GM23338 (cell line): ENCODE data around the gene KCNQ5. TPM values are rescaled to one million over a fixed set of nuclear protein-coding genes. Genes with fewer than 3 reads are reported as not detected.

ENCODE experiments used
- ATAC-seq: fragments of 200-7000 bp; cut with Tn5 transposase; 3 replicates; pipeline ENCODE4 v1.9.1; 2020
- DNase-seq: peaks from one replicate; pipeline ENCODE4 v3.0.0-alpha.2; 2015; ENCODE audit warnings: low spot score
- H2AFZ ChIP-seq: fragments of 200-600 bp; sonication (generic); 2 replicates; pipeline ENCODE4 v1.8.0; 2016; ENCODE audit warnings: antibody characterized with exemption, mild to moderate bottlenecking, moderate library complexity
- H3F3A ChIP-seq: fragments of 200-600 bp; sonication (generic); replicated peaks from 2 replicates; pipeline ENCODE4 v1.8.0; 2017; ENCODE audit warnings: antibody characterized with exemption, mixed run types, low read depth
- H3K27ac ChIP-seq: fragments of 200-600 bp; sonication (generic); 2 replicates; pipeline ENCODE4 v1.6.1; 2016; ENCODE audit warnings: low read depth
- H3K27me3 ChIP-seq: fragments of 200-600 bp; sonication (generic); 2 replicates; pipeline ENCODE4 v1.8.0; 2016; ENCODE audit warnings: mild to moderate bottlenecking, mixed run types, moderate library complexity; ENCODE audit not compliant: insufficient read depth
- H3K36me3 ChIP-seq: fragments of 200-600 bp; sonication (generic); 2 replicates; pipeline ENCODE4 v1.8.0; 2016; ENCODE audit warnings: mild to moderate bottlenecking; ENCODE audit not compliant: insufficient read depth
- H3K4me1 ChIP-seq: fragments of 200-600 bp; sonication (generic); 2 replicates; pipeline ENCODE4 v1.8.0; 2016; ENCODE audit warnings: mild to moderate bottlenecking, moderate library complexity; ENCODE audit not compliant: insufficient read depth
- H3K4me2 ChIP-seq: fragments of 200-600 bp; sonication (generic); 2 replicates; pipeline ENCODE4 v1.7.1; 2017; ENCODE audit warnings: mixed run types
- H3K4me3 ChIP-seq: fragments of 200-600 bp; sonication (generic); 2 replicates; pipeline ENCODE4 v1.6.1; 2016; ENCODE audit warnings: mixed run types
- H3K79me2 ChIP-seq: fragments of 200-600 bp; sonication (generic); replicated peaks from 2 replicates; pipeline ENCODE4 v1.8.0; 2017; ENCODE audit warnings: mild to moderate bottlenecking; ENCODE audit not compliant: insufficient read depth
- H3K9me2 ChIP-seq: fragments of 200-600 bp; sonication (generic); 2 replicates; pipeline ENCODE4 v1.8.0; 2017; ENCODE audit not compliant: insufficient read depth
- H4K20me1 ChIP-seq: fragments of 200-600 bp; sonication (generic); replicated peaks from 2 replicates; pipeline ENCODE4 v1.8.0; 2017; ENCODE audit warnings: mild to moderate bottlenecking; ENCODE audit not compliant: insufficient read depth
- H3K27ac Mint-ChIP-seq: 2 replicates; pipeline ENCODE4 v1.8.0; 2020; ENCODE audit warnings: inconsistent platforms, mild to moderate bottlenecking, moderate library complexity, mixed read lengths
- H3K27me3 Mint-ChIP-seq: 3 replicates; pipeline ENCODE4 v1.8.0; 2022; ENCODE audit warnings: low read depth, mild to moderate bottlenecking, moderate library complexity, mixed read lengths, inconsistent platforms; ENCODE audit not compliant: insufficient read depth, poor library complexity
- H3K36me3 Mint-ChIP-seq: 3 replicates; pipeline ENCODE4 v1.8.0; 2021; ENCODE audit warnings: low read depth, mild to moderate bottlenecking, inconsistent platforms, moderate library complexity, mixed read lengths
- H3K4me1 Mint-ChIP-seq: 3 replicates; pipeline ENCODE4 v1.8.0; 2020; ENCODE audit warnings: mild to moderate bottlenecking, inconsistent platforms, mixed read lengths
- H3K4me3 Mint-ChIP-seq: 3 replicates; pipeline ENCODE4 v1.8.0; 2021; ENCODE audit warnings: moderate library complexity, mild to moderate bottlenecking, inconsistent platforms, mixed read lengths
- H3K9me3 Mint-ChIP-seq: 3 replicates; pipeline ENCODE4 v1.8.0; 2020; ENCODE audit warnings: moderate library complexity, mild to moderate bottlenecking, inconsistent platforms, mixed read lengths
- CREB1 ChIP-seq: fragments of 250-450 bp; sonication (Bioruptor Pico); IDR thresholded peaks from 2 replicates; pipeline ENCODE4 v1.5.0; 2020; ENCODE audit warnings: low read depth, mild to moderate bottlenecking, moderate library complexity
- ETS1 ChIP-seq: IDR thresholded peaks from 2 replicates; pipeline ENCODE4 v1.6.1; 2016; ENCODE audit warnings: antibody characterized with exemption
- EZH2 ChIP-seq: fragments of 200-600 bp; sonication (generic); IDR thresholded peaks from one replicate; pipeline ENCODE4 v1.8.0; 2017; ENCODE audit warnings: antibody characterized with exemption, mild to moderate bottlenecking, low read depth; ENCODE audit not compliant: unreplicated experiment
- EZH2phosphoT487 ChIP-seq: fragments of 200-600 bp; sonication (generic); IDR thresholded peaks from one replicate; pipeline ENCODE4 v1.8.1; 2018; ENCODE audit warnings: antibody characterized with exemption; ENCODE audit not compliant: unreplicated experiment
- JUNB ChIP-seq: IDR thresholded peaks from one replicate; pipeline ENCODE4 v1.6.1; 2016; ENCODE audit warnings: antibody characterized with exemption; ENCODE audit not compliant: unreplicated experiment
- NANOG ChIP-seq: IDR thresholded peaks from 2 replicates; pipeline ENCODE4 v1.6.1; 2016; ENCODE audit warnings: antibody characterized with exemption, borderline replicate concordance
- POLR2AphosphoS5 ChIP-seq: IDR thresholded peaks from 2 replicates; pipeline ENCODE4 v1.6.1; 2016; ENCODE audit warnings: antibody characterized with exemption, low read depth
- STAT1 ChIP-seq: IDR thresholded peaks from one replicate; pipeline ENCODE4 v1.6.1; 2016; ENCODE audit warnings: antibody characterized with exemption; ENCODE audit not compliant: unreplicated experiment
- ZNF114 ChIP-seq: fragments of 250-450 bp; sonication (Bioruptor Pico); IDR thresholded peaks from 2 replicates; pipeline ENCODE4 v1.5.0; 2020; ENCODE audit warnings: mild to moderate bottlenecking, moderate library complexity
- ZNF331 ChIP-seq: fragments of 250-450 bp; sonication (Bioruptor Pico); IDR thresholded peaks from 2 replicates; pipeline ENCODE4 v1.5.0; 2020; ENCODE audit warnings: low read depth, mild to moderate bottlenecking, moderate library complexity
- polyA plus RNA-seq: library from polyadenylated mRNA; unstranded; fragments of >200 nt; fragmentation: Nextera tagmentation; extraction: Ambion mirVana; gene quantifications from 2 replicates; pipeline ENCODE4 v1.2.1, GENCODE V29; 2016
- total RNA-seq: library from RNA; depleted of rRNA; stranded (reverse); fragments of >200 nt; shearing (Covaris generic); gene quantifications from 2 replicates; pipeline ENCODE4 v1.2.3, GENCODE V29; 2014
- TF ChIP-seq, protein P1 (sequence below): IDR thresholded peaks from one replicate; pipeline ENCODE4 v1.6.1; 2018; ENCODE audit warnings: antibody characterized with exemption; ENCODE audit not compliant: unreplicated experiment
- TF ChIP-seq, protein P2 (sequence below): fragments of 250-450 bp; sonication (Bioruptor Pico); IDR thresholded peaks from 2 replicates; pipeline ENCODE4 v1.5.0; 2020; ENCODE audit warnings: mild to moderate bottlenecking, moderate library complexity
- TF ChIP-seq, protein P3 (sequence below), 2 experiments: fragments of 200-600 bp in 1 of 2; sonication (generic) in 1 of 2; conservative IDR thresholded peaks; 2 replicates each; pipeline versions ENCODE4 v1.5.1 to v1.6.1; 2016 to 2017; ENCODE audit warnings: antibody characterized with exemption in 2 of 2, low read depth in 2 of 2, mild to moderate bottlenecking in 2 of 2, moderate library complexity in 1 of 2

The KCNQ5 gene
- total and polyA plus RNA-seq, 2 experiments from 2014 or later: 0.68 to 0.87 TPM

- ATAC-seq (no peak), DNase-seq (no peak)
- no peaks in the 10 kb centered on the region for H3K36me3 Mint-ChIP-seq
- H3K9me3 Mint-ChIP-seq: no peaks in the 10 kb centered on the region
- H3K9me2 ChIP-seq: peaks cover 8% of the 10 kb centered on the region; the same call in 1 of the 2 replicates
- H3K4me1 ChIP-seq: no peaks in the 10 kb centered on the region
- no peak overlapping the region for H3K27ac Mint-ChIP-seq
- TF ChIP-seq POLR2AphosphoS5 (no peak), ETS1 (no peak), CREB1 (CRISPR knock-in tag) (no peak), JUNB (no peak), EZH2phosphoT487 (no peak), EZH2 (no peak), NANOG (no peak), STAT1 (no peak), ZNF114 (CRISPR knock-in tag) (no peak), ZNF331 (CRISPR knock-in tag) (no peak)
- TF ChIP-seq, protein P1, sequence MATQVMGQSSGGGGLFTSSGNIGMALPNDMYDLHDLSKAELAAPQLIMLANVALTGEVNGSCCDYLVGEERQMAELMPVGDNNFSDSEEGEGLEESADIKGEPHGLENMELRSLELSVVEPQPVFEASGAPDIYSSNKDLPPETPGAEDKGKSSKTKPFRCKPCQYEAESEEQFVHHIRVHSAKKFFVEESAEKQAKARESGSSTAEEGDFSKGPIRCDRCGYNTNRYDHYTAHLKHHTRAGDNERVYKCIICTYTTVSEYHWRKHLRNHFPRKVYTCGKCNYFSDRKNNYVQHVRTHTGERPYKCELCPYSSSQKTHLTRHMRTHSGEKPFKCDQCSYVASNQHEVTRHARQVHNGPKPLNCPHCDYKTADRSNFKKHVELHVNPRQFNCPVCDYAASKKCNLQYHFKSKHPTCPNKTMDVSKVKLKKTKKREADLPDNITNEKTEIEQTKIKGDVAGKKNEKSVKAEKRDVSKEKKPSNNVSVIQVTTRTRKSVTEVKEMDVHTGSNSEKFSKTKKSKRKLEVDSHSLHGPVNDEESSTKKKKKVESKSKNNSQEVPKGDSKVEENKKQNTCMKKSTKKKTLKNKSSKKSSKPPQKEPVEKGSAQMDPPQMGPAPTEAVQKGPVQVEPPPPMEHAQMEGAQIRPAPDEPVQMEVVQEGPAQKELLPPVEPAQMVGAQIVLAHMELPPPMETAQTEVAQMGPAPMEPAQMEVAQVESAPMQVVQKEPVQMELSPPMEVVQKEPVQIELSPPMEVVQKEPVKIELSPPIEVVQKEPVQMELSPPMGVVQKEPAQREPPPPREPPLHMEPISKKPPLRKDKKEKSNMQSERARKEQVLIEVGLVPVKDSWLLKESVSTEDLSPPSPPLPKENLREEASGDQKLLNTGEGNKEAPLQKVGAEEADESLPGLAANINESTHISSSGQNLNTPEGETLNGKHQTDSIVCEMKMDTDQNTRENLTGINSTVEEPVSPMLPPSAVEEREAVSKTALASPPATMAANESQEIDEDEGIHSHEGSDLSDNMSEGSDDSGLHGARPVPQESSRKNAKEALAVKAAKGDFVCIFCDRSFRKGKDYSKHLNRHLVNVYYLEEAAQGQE: no peak
- TF ChIP-seq, protein P2, sequence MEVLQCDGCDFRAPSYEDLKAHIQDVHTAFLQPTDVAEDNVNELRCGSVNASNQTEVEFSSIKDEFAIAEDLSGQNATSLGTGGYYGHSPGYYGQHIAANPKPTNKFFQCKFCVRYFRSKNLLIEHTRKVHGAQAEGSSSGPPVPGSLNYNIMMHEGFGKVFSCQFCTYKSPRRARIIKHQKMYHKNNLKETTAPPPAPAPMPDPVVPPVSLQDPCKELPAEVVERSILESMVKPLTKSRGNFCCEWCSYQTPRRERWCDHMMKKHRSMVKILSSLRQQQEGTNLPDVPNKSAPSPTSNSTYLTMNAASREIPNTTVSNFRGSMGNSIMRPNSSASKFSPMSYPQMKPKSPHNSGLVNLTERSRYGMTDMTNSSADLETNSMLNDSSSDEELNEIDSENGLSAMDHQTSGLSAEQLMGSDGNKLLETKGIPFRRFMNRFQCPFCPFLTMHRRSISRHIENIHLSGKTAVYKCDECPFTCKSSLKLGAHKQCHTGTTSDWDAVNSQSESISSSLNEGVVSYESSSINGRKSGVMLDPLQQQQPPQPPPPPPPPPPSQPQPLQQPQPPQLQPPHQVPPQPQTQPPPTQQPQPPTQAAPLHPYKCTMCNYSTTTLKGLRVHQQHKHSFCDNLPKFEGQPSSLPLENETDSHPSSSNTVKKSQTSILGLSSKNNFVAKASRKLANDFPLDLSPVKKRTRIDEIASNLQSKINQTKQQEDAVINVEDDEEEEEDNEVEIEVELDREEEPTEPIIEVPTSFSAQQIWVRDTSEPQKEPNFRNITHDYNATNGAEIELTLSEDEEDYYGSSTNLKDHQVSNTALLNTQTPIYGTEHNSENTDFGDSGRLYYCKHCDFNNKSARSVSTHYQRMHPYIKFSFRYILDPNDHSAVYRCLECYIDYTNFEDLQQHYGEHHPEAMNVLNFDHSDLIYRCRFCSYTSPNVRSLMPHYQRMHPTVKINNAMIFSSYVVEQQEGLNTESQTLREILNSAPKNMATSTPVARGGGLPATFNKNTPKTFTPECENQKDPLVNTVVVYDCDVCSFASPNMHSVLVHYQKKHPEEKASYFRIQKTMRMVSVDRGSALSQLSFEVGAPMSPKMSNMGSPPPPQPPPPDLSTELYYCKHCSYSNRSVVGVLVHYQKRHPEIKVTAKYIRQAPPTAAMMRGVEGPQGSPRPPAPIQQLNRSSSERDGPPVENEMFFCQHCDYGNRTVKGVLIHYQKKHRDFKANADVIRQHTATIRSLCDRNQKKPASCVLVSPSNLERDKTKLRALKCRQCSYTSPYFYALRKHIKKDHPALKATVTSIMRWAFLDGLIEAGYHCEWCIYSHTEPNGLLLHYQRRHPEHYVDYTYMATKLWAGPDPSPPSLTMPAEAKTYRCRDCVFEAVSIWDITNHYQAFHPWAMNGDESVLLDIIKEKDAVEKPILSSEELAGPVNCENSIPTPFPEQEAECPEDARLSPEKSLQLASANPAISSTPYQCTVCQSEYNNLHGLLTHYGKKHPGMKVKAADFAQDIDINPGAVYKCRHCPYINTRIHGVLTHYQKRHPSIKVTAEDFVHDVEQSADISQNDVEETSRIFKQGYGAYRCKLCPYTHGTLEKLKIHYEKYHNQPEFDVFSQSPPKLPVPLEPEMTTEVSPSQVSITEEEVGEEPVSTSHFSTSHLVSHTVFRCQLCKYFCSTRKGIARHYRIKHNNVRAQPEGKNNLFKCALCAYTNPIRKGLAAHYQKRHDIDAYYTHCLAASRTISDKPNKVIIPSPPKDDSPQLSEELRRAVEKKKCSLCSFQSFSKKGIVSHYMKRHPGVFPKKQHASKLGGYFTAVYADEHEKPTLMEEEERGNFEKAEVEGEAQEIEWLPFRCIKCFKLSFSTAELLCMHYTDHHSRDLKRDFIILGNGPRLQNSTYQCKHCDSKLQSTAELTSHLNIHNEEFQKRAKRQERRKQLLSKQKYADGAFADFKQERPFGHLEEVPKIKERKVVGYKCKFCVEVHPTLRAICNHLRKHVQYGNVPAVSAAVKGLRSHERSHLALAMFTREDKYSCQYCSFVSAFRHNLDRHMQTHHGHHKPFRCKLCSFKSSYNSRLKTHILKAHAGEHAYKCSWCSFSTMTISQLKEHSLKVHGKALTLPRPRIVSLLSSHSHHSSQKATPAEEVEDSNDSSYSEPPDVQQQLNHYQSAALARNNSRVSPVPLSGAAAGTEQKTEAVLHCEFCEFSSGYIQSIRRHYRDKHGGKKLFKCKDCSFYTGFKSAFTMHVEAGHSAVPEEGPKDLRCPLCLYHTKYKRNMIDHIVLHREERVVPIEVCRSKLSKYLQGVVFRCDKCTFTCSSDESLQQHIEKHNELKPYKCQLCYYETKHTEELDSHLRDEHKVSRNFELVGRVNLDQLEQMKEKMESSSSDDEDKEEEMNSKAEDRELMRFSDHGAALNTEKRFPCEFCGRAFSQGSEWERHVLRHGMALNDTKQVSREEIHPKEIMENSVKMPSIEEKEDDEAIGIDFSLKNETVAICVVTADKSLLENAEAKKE: no peak
- TF ChIP-seq, protein P3, sequence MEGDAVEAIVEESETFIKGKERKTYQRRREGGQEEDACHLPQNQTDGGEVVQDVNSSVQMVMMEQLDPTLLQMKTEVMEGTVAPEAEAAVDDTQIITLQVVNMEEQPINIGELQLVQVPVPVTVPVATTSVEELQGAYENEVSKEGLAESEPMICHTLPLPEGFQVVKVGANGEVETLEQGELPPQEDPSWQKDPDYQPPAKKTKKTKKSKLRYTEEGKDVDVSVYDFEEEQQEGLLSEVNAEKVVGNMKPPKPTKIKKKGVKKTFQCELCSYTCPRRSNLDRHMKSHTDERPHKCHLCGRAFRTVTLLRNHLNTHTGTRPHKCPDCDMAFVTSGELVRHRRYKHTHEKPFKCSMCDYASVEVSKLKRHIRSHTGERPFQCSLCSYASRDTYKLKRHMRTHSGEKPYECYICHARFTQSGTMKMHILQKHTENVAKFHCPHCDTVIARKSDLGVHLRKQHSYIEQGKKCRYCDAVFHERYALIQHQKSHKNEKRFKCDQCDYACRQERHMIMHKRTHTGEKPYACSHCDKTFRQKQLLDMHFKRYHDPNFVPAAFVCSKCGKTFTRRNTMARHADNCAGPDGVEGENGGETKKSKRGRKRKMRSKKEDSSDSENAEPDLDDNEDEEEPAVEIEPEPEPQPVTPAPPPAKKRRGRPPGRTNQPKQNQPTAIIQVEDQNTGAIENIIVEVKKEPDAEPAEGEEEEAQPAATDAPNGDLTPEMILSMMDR (conservative IDR thresholded peaks at IDR 0.05; ENCODE audit: low read depth in 2 of 2): no peak
- no peaks in the 10 kb centered on the region for H3K27me3 Mint-ChIP-seq
- no peaks in the 10 kb centered on the region for H3F3A ChIP-seq
- H3K4me3 ChIP-seq: no peak overlapping the region
- no peaks in the 10 kb centered on the region for H3K36me3 ChIP-seq
- no peak overlapping the region for H3K4me2 ChIP-seq
- H3K4me1 Mint-ChIP-seq: no peaks in the 10 kb centered on the region
- H3K27ac ChIP-seq: no peak overlapping the region
- no peak overlapping the region for H2AFZ ChIP-seq
- no peaks in the 10 kb centered on the region for H3K79me2 ChIP-seq
- H3K27me3 ChIP-seq: no peaks in the 10 kb centered on the region
- no peaks in the 10 kb centered on the region for H4K20me1 ChIP-seq
- no peak overlapping the region for H3K4me3 Mint-ChIP-seq
Observed at GRCh38 chr6:72967329-72967728, 345.5 kb downstream of the KCNQ5 start.
